Measurements from ENCODE around the gene IKBKE.

IKBKE gene

GRCh38 chr1:206486995-206487788, 16.9 kb downstream of the IKBKE start:
- no peak overlapping the region for H3K4me3 ChIP-seq (replicated peaks; ENCODE audit: low read depth, low read length)
- TF ChIP-seq CTCF (IDR thresholded peaks at IDR 0.05; ENCODE audit: low read depth, low read length, missing control alignments), result no peak
- no peak for DNase-seq (ENCODE audit: extremely low read depth, low read depth)

GRCh38 chr1:206487970-206488369, 17.7 kb downstream of the IKBKE start:
- TF ChIP-seq CTCF (IDR thresholded peaks at IDR 0.05; ENCODE audit: low read depth, low read length, missing control alignments), result no peak
- DNase-seq (ENCODE audit: extremely low read depth, low read depth), result no peak
- H3K4me3 ChIP-seq (replicated peaks; ENCODE audit: low read depth, low read length), result no peak overlapping the region

GRCh38 chr1:206488466-206488865, 18.2 kb downstream of the IKBKE start:
- no peak for TF ChIP-seq CTCF (IDR thresholded peaks at IDR 0.05; ENCODE audit: low read depth, low read length, missing control alignments)
- H3K4me3 ChIP-seq (replicated peaks; ENCODE audit: low read depth, low read length), result no peak overlapping the region
- DNase-seq (ENCODE audit: extremely low read depth, low read depth), result no peak

- TF ChIP-seq CTCF (IDR thresholded peaks at IDR 0.05; ENCODE audit: low read depth, low read length, missing control alignments), result peak; percentile 99
- DNase-seq (ENCODE audit: extremely low read depth, low read depth), result no peak
- H3K4me3 ChIP-seq (replicated peaks; ENCODE audit: low read depth, low read length), result no peak overlapping the region
These were observed 19.9 kb downstream of the IKBKE start for GRCh38 chr1:206489980-206490770.

- TF ChIP-seq CTCF (IDR thresholded peaks at IDR 0.05; ENCODE audit: low read depth, low read length, missing control alignments), result no peak
- DNase-seq (ENCODE audit: extremely low read depth, low read depth), result no peak
- H3K4me3 ChIP-seq (replicated peaks; ENCODE audit: low read depth, low read length), result no peak overlapping the region
These were observed 20.6 kb downstream of the IKBKE start for GRCh38 chr1:206490771-206491405.

GRCh38 chr1:206491616-206492015, 21.3 kb downstream of the IKBKE start:
- no peak for DNase-seq (ENCODE audit: extremely low read depth, low read depth)
- no peak overlapping the region for H3K4me3 ChIP-seq (replicated peaks; ENCODE audit: low read depth, low read length)
- TF ChIP-seq CTCF (IDR thresholded peaks at IDR 0.05; ENCODE audit: low read depth, low read length, missing control alignments), result no peak
